K562 (cell line): ENCODE data around the gene SPATA24. TPM values are rescaled to one million over a fixed set of nuclear protein-coding genes. Genes with fewer than 3 reads are reported as not detected.

Source experiments
- ATAC-seq: fragments of 200-7000 bp; cut with Tn5 transposase; 3 replicates; pipeline ENCODE4 v1.9.1; 2020; ENCODE audit warnings: moderate library complexity
- BruUV-seq: library from RNA; stranded (reverse); fragments of 400-500 nt; replicated peaks from 2 replicates; lab custom pipeline; 2021; lab: Mats Ljungman, UMichigan
- CTCF ChIA-PET: fragments of 300-600 bp; formaldehyde crosslinking; extraction: SDS; loops from one replicate; lab custom pipeline; 2021; ENCODE audit warnings: low intra/inter-chr PET ratio; lab: Yijun Ruan, JAX
- POLR2A ChIA-PET: fragments of 300-600, 350-650 bp; sonication (Branson Sonifier 250); formaldehyde crosslinking; extraction: SDS; loops from one replicate; lab custom pipeline; 2021; ENCODE audit warnings: antibody characterized with exemption, inconsistent platforms; lab: Yijun Ruan, JAX
- DNase-seq, 4 experiments: peaks; one replicate each; pipeline versions ENCODE4 v3.0.0 to v3.0.0-alpha.2; 2011 to 2018; ENCODE audit warnings: low spot score in 3 of 4, mixed read lengths in 3 of 4; ENCODE audit errors: extremely low read depth in 1 of 4
- FAIRE-seq: peaks from 2 replicates; lab custom pipeline; 2011; peaks lifted over from hg19 to GRCh38; lab: Jason Lieb, UNC
- H2AFZ ChIP-seq: 2 replicates; pipeline ENCODE4 v1.6.0; 2011; ENCODE audit warnings: low read depth, low read length, control low read depth, inconsistent platforms
- H3K27ac ChIP-seq: fragments of 200-600 bp; 3 replicates; pipeline ENCODE4 v1.8.0; 2011; ENCODE audit warnings: low read depth, mild to moderate bottlenecking, control low read depth, inconsistent platforms, low read length, moderate library complexity, mixed read lengths; ENCODE audit errors: extremely low read depth
- H3K27me3 ChIP-seq, 2 experiments: fragments of 300-600 bp in 1 of 2; 2 replicates in 1 of 2; 3 replicates in 1 of 2; pipeline versions ENCODE4 v1.6.0 to v1.8.0; 2011; ENCODE audit warnings: inconsistent platforms in 2 of 2, low read length in 2 of 2, mild to moderate bottlenecking in 1 of 2, mixed read lengths in 1 of 2, moderate library complexity in 1 of 2; ENCODE audit not compliant: control insufficient read depth in 2 of 2, insufficient read depth in 2 of 2
- H3K36me3 ChIP-seq: fragments of 300-600 bp; 3 replicates; pipeline ENCODE4 v1.8.0; 2011; ENCODE audit warnings: mild to moderate bottlenecking, low read length, inconsistent platforms; ENCODE audit not compliant: control insufficient read depth, insufficient read depth
- H3K4me1 ChIP-seq, 2 experiments: fragments of 200-600 bp in 1 of 2; replicated peaks in 1 of 2; 2 replicates in 1 of 2; 3 replicates in 1 of 2; pipeline versions ENCODE4 v1.5.1 to v1.8.0; 2011; ENCODE audit warnings: inconsistent platforms in 2 of 2, low read length in 2 of 2, mild to moderate bottlenecking in 1 of 2, mixed read lengths in 1 of 2, moderate library complexity in 1 of 2; ENCODE audit not compliant: control insufficient read depth in 2 of 2, insufficient read depth in 2 of 2
- H3K4me2 ChIP-seq: 2 replicates; pipeline ENCODE4 v1.6.1; 2011; ENCODE audit warnings: low read length, control low read depth, inconsistent platforms, mixed read lengths; ENCODE audit not compliant: insufficient read depth
- H3K4me3 ChIP-seq: fragments of 200-600 bp; sonication (generic), shearing (Covaris generic); 2 replicates; pipeline ENCODE4 v1.5.1; 2016; ENCODE audit warnings: control low read depth, inconsistent platforms
- H3K79me2 ChIP-seq: fragments of 200-600 bp; 3 replicates; pipeline ENCODE4 v1.8.0; 2011; ENCODE audit warnings: low read length, inconsistent platforms; ENCODE audit not compliant: control insufficient read depth, insufficient read depth
- H3K9ac ChIP-seq, 2 experiments: 2 replicates each; pipeline versions ENCODE4 v1.6.0 to v1.6.1; 2011; ENCODE audit warnings: low read depth in 2 of 2, low read length in 2 of 2, control low read depth in 1 of 2, inconsistent platforms in 1 of 2, mild to moderate bottlenecking in 1 of 2, mixed read lengths in 1 of 2; ENCODE audit not compliant: insufficient read depth in 1 of 2
- H3K9me1 ChIP-seq: one replicate; pipeline ENCODE4 v1.6.0; 2011; ENCODE audit warnings: inconsistent platforms, mild to moderate bottlenecking, low read length, moderate library complexity; ENCODE audit not compliant: control insufficient read depth, insufficient read depth
- H3K9me3 ChIP-seq: replicated peaks from 2 replicates; pipeline ENCODE4 v1.5.1; 2011; ENCODE audit warnings: low read depth, low read length, inconsistent platforms; ENCODE audit not compliant: control insufficient read depth, insufficient read depth
- H4K20me1 ChIP-seq: replicated peaks from 2 replicates; pipeline ENCODE4 v1.6.1; 2011; ENCODE audit warnings: low read length, inconsistent platforms, mixed read lengths; ENCODE audit not compliant: control insufficient read depth, insufficient read depth
- BRD9 ChIP-seq: fragments of 450-650 bp; IDR thresholded peaks from 2 replicates; pipeline ENCODE4 v1.6.1; 2018; ENCODE audit warnings: low read depth; ENCODE audit not compliant: partially characterized antibody
- BRF2 ChIP-seq: IDR thresholded peaks from 3 replicates; pipeline ENCODE4 v1.6.1; 2011; ENCODE audit warnings: borderline replicate concordance, mild to moderate bottlenecking; ENCODE audit not compliant: insufficient read length, insufficient read depth
- CSDE1 ChIP-seq, 2 experiments: fragments of 450-650 bp; IDR thresholded peaks; 2 replicates each; pipeline ENCODE4 v1.6.1; 2016; ENCODE audit warnings: mild to moderate bottlenecking in 1 of 2
- KDM1A ChIP-seq, 2 experiments: fragments of 450-650 bp; IDR thresholded peaks; 2 replicates each; pipeline ENCODE4 v1.6.1; 2016; ENCODE audit warnings: mild to moderate bottlenecking in 2 of 2
- RNF219 ChIP-seq: fragments of 250-450 bp; sonication (Bioruptor Pico); IDR thresholded peaks from 2 replicates; pipeline ENCODE4 v1.5.0; 2022; ENCODE audit warnings: mild to moderate bottlenecking
- STAG1 ChIP-seq: sonication (generic); formaldehyde crosslinking; IDR thresholded peaks from 2 replicates; pipeline ENCODE4 v1.5.0; 2020; ENCODE audit warnings: missing genetic modification reagents, borderline replicate concordance
- WGBS: fragments of 100-300 bp; shearing (Covaris generic); methylation state at CpG from one replicate; pipeline ENCODE4 v1.1.6; 2016; ENCODE audit warnings: low coverage, mixed read lengths; ENCODE audit not compliant: insufficient coverage; ENCODE audit errors: missing lambda C conversion rate; 5-methylcytosine and 5-hydroxymethylcytosine counted together
- in situ Hi-C: fragments of 300-500 bp; cut with MboI; formaldehyde crosslinking; loops from 4 replicates; pipeline ENCODE4 v1.15.0; 2018; ENCODE audit warnings: inconsistent platforms, mixed read lengths
- intact Hi-C: fragments of 100-400 bp; cut with micrococcal nuclease; formaldehyde crosslinking; loops from 2 replicates; pipeline ENCODE4 v1.14.2; 2022
- polyA plus RNA-seq, 8 experiments: library from polyadenylated mRNA; depleted of rRNA in 4 of 8; stranded (reverse) in 5 of 8; unstranded in 3 of 8; fragments of >200 nt; fragmentation: Nextera tagmentation in 2 of 8; fragmentation: Illumina TruSeq in 1 of 8; extraction: Ambion mirVana in 2 of 8; extraction: Trizol in 1 of 8; gene quantifications; 2 replicates each; pipeline versions ENCODE4 v1.2.1 to v1.2.3, GENCODE V29; 2011 to 2014; ENCODE audit warnings: inconsistent platforms in 1 of 8, missing spikeins in 1 of 8
- total RNA-seq, 7 experiments: library from RNA; depleted of rRNA in 6 of 7; stranded (reverse); fragments of >200 nt in 6 of 7; fragmentation: Illumina TruSeq in 2 of 7; extraction: Trizol in 2 of 7; gene quantifications; 2 replicates each; pipeline versions ENCODE4 v1.2.1 to v1.2.3, GENCODE V29; 2011 to 2021; ENCODE audit warnings: low replicate concordance in 1 of 7

SPATA24 gene
- total and polyA plus RNA-seq, 9 of the 15 experiments (the other 6 are each of a cell fraction or from before 2014, with no cell fraction given), result 4.1 to 12.6 (median 8.0) TPM

- CTCF ChIA-PET, result no interaction called here
- in situ Hi-C loops, result loop anchor here (10.0 kb wide), 1 partner anchor 346 kb away; no protein-coding TSS in a partner anchor
- H3K27me3 ChIP-seq, result no peaks in the 10 kb centered on the region
- TF ChIP-seq CSDE1 (IDR thresholded peaks at IDR 0.05) (no peak), BRF2 (no peak), BRD9 (no peak), KDM1A (IDR thresholded peaks at IDR 0.05) (no peak), STAG1 (CRISPR knock-in tag) (no peak), RNF219 (CRISPR knock-in tag) (no peak)
- TF ChIP-seq, all 486 proteins: peak for 0
- H3K4me2 ChIP-seq, result no peak overlapping the region
- intact Hi-C loops, result loop anchor here (5.0 kb wide), 1 partner anchor 131 kb away; no protein-coding TSS in a partner anchor
- no peak overlapping the region for H3K4me3 ChIP-seq
- H3K9me3 ChIP-seq, result no peaks in the 10 kb centered on the region
- no peak for ATAC-seq
- no peaks in the 10 kb centered on the region for H3K36me3 ChIP-seq
- BruUV-seq, result no TSS peak
- peaks cover 7 to 13% of the 10 kb centered on the region in 2 experiments for H3K4me1 ChIP-seq
- H4K20me1 ChIP-seq, result no peaks in the 10 kb centered on the region
- H3K9ac ChIP-seq, result no peak overlapping the region
- DNase-seq, result no peak
- no peak for FAIRE-seq
- no peaks in the 10 kb centered on the region for H3K79me2 ChIP-seq
- no peaks in the 10 kb centered on the region for H3K9me1 ChIP-seq
- no peak overlapping the region for H3K27ac ChIP-seq
- POLR2A ChIA-PET, result interaction anchor here (0.7 kb wide), 1 partner anchor 144 kb away, joined by 3 read pairs; no protein-coding TSS in a partner anchor
- no peak overlapping the region for H2AFZ ChIP-seq
- 77% methylated on average over 1 of the region's 1 CpG for WGBS
These were observed 14.9 kb upstream of the SPATA24 start for GRCh38 chr5:139418793-139419192.
